Fibroblast of lung (primary cell): ENCODE results near the gene CSE1L. TPM values are rescaled to one million over a fixed set of nuclear protein-coding genes. Genes with fewer than 3 reads are reported as not detected.

Experiments used
- DNase-seq, 2 donors: peaks; one replicate each; pipeline versions ENCODE4 v3.0.0 to v3.0.0-alpha.2; 2010; ENCODE audit warnings: low read depth in 2 of 2
- H2AFZ ChIP-seq: 2 replicates; pipeline ENCODE4 v1.5.1; 2012; ENCODE audit warnings: low read length, control low read depth, inconsistent platforms
- H3K27ac ChIP-seq: 2 replicates; pipeline ENCODE4 v1.5.1; 2011; ENCODE audit warnings: low read length, control low read depth; ENCODE audit not compliant: insufficient read depth
- H3K27me3 ChIP-seq: 2 replicates; pipeline ENCODE4 v1.5.1; 2011; ENCODE audit warnings: mild to moderate bottlenecking, low read length; ENCODE audit not compliant: control insufficient read depth, insufficient read depth
- H3K36me3 ChIP-seq: 2 replicates; pipeline ENCODE4 v1.5.1; 2011; ENCODE audit warnings: low read length; ENCODE audit not compliant: control insufficient read depth, insufficient read depth
- H3K4me1 ChIP-seq: 2 replicates; pipeline ENCODE4 v1.5.1; 2011; ENCODE audit warnings: low read length; ENCODE audit not compliant: control insufficient read depth, insufficient read depth; ENCODE audit errors: extremely low read depth
- H3K4me2 ChIP-seq: 2 replicates; pipeline ENCODE4 v1.5.1; 2011; ENCODE audit warnings: low read length, control low read depth; ENCODE audit not compliant: insufficient read depth; ENCODE audit errors: extremely low read depth
- H3K4me3 ChIP-seq, 4 experiments: fragments of 200-600 bp in 1 of 4; sonication (generic) in 1 of 4; replicated peaks in 1 of 4; 2 replicates each; pipeline ENCODE4 v1.5.1; 2011 to 2016; ENCODE audit warnings: low read length in 4 of 4, low read depth in 3 of 4, mild to moderate bottlenecking in 3 of 4, control low read depth in 2 of 4, inconsistent platforms in 1 of 4, mixed read lengths in 1 of 4; ENCODE audit not compliant: insufficient read depth in 1 of 4; ENCODE audit errors: control extremely low read depth in 1 of 4
- H3K79me2 ChIP-seq: 2 replicates; pipeline ENCODE4 v1.5.1; 2012; ENCODE audit warnings: mild to moderate bottlenecking, low read length, inconsistent platforms; ENCODE audit not compliant: control insufficient read depth, insufficient read depth
- H3K9ac ChIP-seq: 2 replicates; pipeline ENCODE4 v1.5.1; 2011; ENCODE audit warnings: mild to moderate bottlenecking, low read length, control low read depth; ENCODE audit not compliant: insufficient read depth
- H3K9me3 ChIP-seq: 2 replicates; pipeline ENCODE4 v1.5.1; 2012; ENCODE audit warnings: low read depth, low read length; ENCODE audit not compliant: control insufficient read depth, insufficient read depth
- H4K20me1 ChIP-seq: 2 replicates; pipeline ENCODE4 v1.5.1; 2011; ENCODE audit warnings: low read length; ENCODE audit not compliant: control insufficient read depth, insufficient read depth; ENCODE audit errors: extremely low read depth
- CTCF ChIP-seq, 2 donors: IDR thresholded peaks in 1 of 2; conservative IDR thresholded peaks in 1 of 2; 1 replicate in 1 of 2; 2 replicates in 1 of 2; pipeline ENCODE4 v1.5.1; 2011 to 2012; ENCODE audit warnings: low read length in 2 of 2, control low read depth in 1 of 2, inconsistent platforms in 1 of 2, low read depth in 1 of 2, mild to moderate bottlenecking in 1 of 2
- EZH2 ChIP-seq: IDR thresholded peaks from 2 replicates; pipeline ENCODE4 v1.5.1; 2012; ENCODE audit warnings: low read length, control low read depth, mild to moderate bottlenecking; ENCODE audit errors: missing control alignments
- polyA plus RNA-seq, 2 donors: library from polyadenylated mRNA; depleted of rRNA in 1 of 2; stranded (reverse) in 1 of 2; unstranded in 1 of 2; fragments of >200 nt; gene quantifications; 2 replicates each; pipeline ENCODE4 v1.2.1, GENCODE V29; 2011 to 2012; ENCODE audit warnings: missing spikeins in 1 of 2
- total RNA-seq: library from RNA; depleted of rRNA; stranded (reverse); fragments of >200 nt; gene quantifications from 2 replicates; pipeline ENCODE4 v1.2.1, GENCODE V29; 2014

CSE1L gene
- total and polyA plus RNA-seq, 2 donors (not counting 1 experiment from before 2014, with no cell fraction given): 44.8 to 52.5 TPM

DNA sequence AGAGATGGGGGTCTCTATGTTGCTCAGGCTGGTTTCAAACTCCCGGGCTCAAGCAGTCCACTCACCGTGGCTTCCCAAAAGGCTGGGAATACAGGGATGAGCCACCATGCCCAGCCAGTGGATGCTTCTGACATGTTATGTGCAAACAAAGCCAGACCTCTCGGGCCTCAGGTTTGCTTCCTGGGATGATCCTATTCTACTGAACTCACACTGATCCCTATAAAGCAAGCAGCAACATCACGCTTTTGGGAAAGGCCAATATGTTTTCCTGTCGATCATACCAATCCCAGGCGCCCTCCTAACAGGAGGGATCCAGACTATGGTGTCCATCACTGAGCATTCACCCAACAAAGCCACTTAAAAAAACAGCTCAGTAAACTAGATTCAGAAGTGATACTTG lies 60.2 kb downstream of the CSE1L start:
- Histone ChIP-seq H3K27ac (no peak overlapping the region), H3K27me3 (no peaks in the 10 kb centered on the region), H4K20me1 (no peaks in the 10 kb centered on the region), H3K4me2 (no peak overlapping the region), H3K4me1 (no peaks in the 10 kb centered on the region), H3K36me3 (peaks cover 8% of the 10 kb centered on the region), H2AFZ (no peak overlapping the region), H3K9ac (no peak overlapping the region), H3K4me3 (no peak overlapping the region), H3K79me2 (no peaks in the 10 kb centered on the region), H3K9me3 (no peaks in the 10 kb centered on the region)
- no peak for TF ChIP-seq CTCF (conservative IDR thresholded peaks at IDR 0.05 in 1 of 2, IDR thresholded peaks at IDR 0.05 in 1 of 2; ENCODE audit: low read depth in 1 of 2, low read length in 2 of 2)
- TF ChIP-seq EZH2: no peak
- DNase-seq: no peak

- Histone ChIP-seq H3K9ac (no peak overlapping the region), H4K20me1 (no peaks in the 10 kb centered on the region), H3K27me3 (no peaks in the 10 kb centered on the region), H3K79me2 (no peaks in the 10 kb centered on the region), H3K9me3 (no peaks in the 10 kb centered on the region), H3K4me1 (no peaks in the 10 kb centered on the region), H3K36me3 (peaks cover 2% of the 10 kb centered on the region), H2AFZ (no peak overlapping the region), H3K4me3 (no peak overlapping the region), H3K27ac (no peak overlapping the region), H3K4me2 (no peak overlapping the region)
- TF ChIP-seq EZH2 (no peak), CTCF (conservative IDR thresholded peaks at IDR 0.05 in 1 of 2, IDR thresholded peaks at IDR 0.05 in 1 of 2; ENCODE audit: low read depth in 1 of 2, low read length in 2 of 2) (no peak)
- DNase-seq: no peak
These were observed 64.9 kb downstream of the CSE1L start for GRCh38 chr20:49110767-49111694.

- Histone ChIP-seq H3K79me2 (no peaks in the 10 kb centered on the region), H4K20me1 (no peaks in the 10 kb centered on the region), H3K4me1 (no peaks in the 10 kb centered on the region), H3K36me3 (peaks cover 2% of the 10 kb centered on the region), H2AFZ (no peak overlapping the region), H3K27ac (no peak overlapping the region), H3K9me3 (no peaks in the 10 kb centered on the region), H3K9ac (no peak overlapping the region), H3K4me3 (no peak overlapping the region), H3K27me3 (no peaks in the 10 kb centered on the region), H3K4me2 (no peak overlapping the region)
- TF ChIP-seq CTCF (conservative IDR thresholded peaks at IDR 0.05 in 1 of 2, IDR thresholded peaks at IDR 0.05 in 1 of 2; ENCODE audit: low read depth in 1 of 2, low read length in 2 of 2) (no peak), EZH2 (no peak)
- peak in 1 of 2 donors; percentile 61 for DNase-seq
These were observed 66.6 kb downstream of the CSE1L start for GRCh38 chr20:49112596-49113274.
